Peyer's patch (tissue), 4 donors: ENCODE measurements around the gene TRIM17.

Source experiments
- POLR2A ChIP-seq, 2 donors: fragments of 450-650 bp; IDR thresholded peaks; one replicate each; pipeline ENCODE4 v1.5.1; 2017; ENCODE audit warnings: antibody characterized with exemption in 2 of 2, mild to moderate bottlenecking in 2 of 2, moderate library complexity in 2 of 2
- TF ChIP-seq, protein P1 (sequence below), 6 experiments: fragments of 450-650 bp in 4 of 6; fragments of 200-600 bp in 2 of 6; sonication (generic) in 1 of 6; IDR thresholded peaks; one replicate each; pipeline ENCODE4 v1.5.1; 2017 to 2019; ENCODE audit warnings: antibody characterized with exemption in 6 of 6, mild to moderate bottlenecking in 3 of 6, moderate library complexity in 1 of 6

DNA sequence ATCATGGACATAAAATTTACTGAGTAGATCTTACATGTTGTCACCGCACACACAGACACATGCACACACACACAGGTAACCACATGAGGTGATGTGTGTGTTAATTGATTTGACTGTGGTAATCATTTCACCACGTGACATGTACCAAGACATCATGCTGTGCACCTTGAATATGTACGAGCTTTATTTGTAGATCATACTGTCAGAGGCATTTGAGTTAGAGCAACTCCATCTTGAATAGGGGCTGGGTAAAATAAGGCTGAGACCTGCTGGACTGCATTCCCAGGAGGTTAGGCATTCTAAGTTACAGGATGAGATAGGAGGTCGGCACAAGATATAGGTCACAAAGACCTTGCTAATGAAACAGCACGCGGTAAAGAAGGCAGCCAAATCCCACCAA lies 31.7 kb upstream of the TRIM17 start:
- TF ChIP-seq, protein P1, sequence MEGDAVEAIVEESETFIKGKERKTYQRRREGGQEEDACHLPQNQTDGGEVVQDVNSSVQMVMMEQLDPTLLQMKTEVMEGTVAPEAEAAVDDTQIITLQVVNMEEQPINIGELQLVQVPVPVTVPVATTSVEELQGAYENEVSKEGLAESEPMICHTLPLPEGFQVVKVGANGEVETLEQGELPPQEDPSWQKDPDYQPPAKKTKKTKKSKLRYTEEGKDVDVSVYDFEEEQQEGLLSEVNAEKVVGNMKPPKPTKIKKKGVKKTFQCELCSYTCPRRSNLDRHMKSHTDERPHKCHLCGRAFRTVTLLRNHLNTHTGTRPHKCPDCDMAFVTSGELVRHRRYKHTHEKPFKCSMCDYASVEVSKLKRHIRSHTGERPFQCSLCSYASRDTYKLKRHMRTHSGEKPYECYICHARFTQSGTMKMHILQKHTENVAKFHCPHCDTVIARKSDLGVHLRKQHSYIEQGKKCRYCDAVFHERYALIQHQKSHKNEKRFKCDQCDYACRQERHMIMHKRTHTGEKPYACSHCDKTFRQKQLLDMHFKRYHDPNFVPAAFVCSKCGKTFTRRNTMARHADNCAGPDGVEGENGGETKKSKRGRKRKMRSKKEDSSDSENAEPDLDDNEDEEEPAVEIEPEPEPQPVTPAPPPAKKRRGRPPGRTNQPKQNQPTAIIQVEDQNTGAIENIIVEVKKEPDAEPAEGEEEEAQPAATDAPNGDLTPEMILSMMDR (IDR thresholded peaks at IDR 0.05): no peak
- TF ChIP-seq POLR2A (IDR thresholded peaks at IDR 0.05): no peak
